KOPT-K1 (cell line): ENCODE measurements around the gene HCRTR1.

Experiments used
- H3K27ac ChIP-seq: fragments of 200-600 bp; sonication (generic); 2 replicates; pipeline ENCODE4 v1.5.1; 2016; ENCODE audit warnings: antibody characterized with exemption, mild to moderate bottlenecking, low read depth, low read length; ENCODE audit not compliant: poor library complexity, severe bottlenecking
- H3K36me3 ChIP-seq: fragments of 200-600 bp; sonication (generic); 2 replicates; pipeline ENCODE4 v1.5.1; 2017; ENCODE audit warnings: antibody characterized with exemption, mild to moderate bottlenecking, low read length, moderate library complexity; ENCODE audit not compliant: insufficient read depth
- H3K9me3 ChIP-seq: fragments of 200-600 bp; sonication (generic); 2 replicates; pipeline ENCODE4 v1.5.1; 2017; ENCODE audit warnings: antibody characterized with exemption, low read length, mild to moderate bottlenecking; ENCODE audit not compliant: insufficient read depth, poor library complexity, severe bottlenecking

Gene HCRTR1

DNA sequence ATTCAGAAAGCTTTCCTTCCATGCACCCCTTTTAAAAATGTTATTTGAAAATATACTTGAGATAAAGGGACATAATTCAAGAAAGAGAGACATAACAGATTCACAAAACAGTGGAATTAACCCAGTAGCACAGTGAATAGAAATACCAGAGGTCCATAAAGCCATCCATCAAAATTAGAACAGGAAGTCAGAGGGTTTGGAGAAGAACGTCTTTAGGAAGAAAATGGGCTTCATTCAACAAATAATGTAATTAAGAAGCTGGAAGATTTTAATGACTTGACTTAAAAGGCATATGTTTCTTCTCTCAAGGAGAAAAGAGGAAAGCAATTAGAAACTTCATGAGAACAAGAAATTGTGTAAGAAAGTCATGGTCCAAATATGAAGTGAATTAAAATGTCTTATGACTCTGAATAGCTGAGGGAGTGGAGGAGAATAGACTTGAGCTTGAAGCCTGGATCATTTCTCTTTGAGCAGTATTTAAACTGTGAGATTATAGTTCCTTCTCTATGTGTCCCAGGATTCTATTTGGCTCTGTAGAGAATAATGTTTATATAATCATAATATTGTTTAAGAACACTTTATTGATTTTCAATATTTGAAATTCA lies 7.9 kb upstream of the HCRTR1 start:
- Histone ChIP-seq H3K9me3 (no peaks in the 10 kb centered on the region), H3K27ac (no peak overlapping the region), H3K36me3 (no peaks in the 10 kb centered on the region)

DNA sequence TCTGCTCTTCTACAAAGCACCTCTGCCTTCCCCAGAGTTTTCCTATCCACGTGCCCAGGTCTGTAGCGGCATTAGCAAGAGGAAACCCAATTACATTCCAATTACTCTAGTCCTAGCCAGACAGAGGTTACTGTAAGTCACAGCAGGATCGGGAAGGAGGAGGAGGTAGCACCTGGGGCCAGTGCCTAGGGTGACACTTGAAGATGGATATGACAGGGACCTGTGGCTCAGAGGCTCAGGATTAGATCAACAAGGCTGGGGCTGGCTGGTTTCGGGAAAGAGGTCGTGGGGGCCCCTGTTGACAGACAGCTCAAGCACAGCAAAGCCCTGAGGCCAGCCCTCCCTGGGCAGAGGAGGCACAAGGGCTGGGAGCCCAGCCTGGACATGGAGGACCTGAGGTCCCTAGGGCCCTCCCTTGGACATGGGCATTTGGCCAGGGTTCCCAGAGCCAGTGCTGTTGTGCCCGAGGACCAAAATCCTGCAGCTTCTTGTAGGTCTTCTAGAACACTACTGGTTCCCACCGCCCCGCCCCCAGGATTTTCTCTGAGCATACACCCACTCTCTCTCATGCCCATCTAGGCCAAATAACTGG lies 3.0 kb upstream of the HCRTR1 start:
- H3K27ac ChIP-seq, result no peak overlapping the region
- H3K9me3 ChIP-seq, result no peaks in the 10 kb centered on the region
- no peaks in the 10 kb centered on the region for H3K36me3 ChIP-seq

DNA sequence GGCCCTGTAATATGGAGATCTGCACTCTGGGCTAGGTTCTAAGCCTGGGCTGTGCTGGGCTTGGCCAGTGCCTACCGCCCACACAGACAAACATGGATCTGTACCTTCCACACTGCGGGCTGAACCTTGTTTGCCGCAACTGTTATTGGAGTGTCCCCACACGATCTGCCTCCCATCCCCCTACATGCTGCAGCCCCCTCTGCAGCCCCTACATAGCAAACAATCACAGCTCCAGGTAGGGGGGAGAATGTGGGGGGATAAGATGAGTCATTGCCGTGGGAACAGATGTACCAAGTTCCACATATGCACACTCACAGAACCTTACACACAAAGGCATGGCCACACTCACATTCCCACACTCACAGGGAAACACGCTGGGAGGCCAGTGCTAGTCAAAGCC lies 2.1 kb upstream of the HCRTR1 start:
- Histone ChIP-seq H3K27ac (no peak overlapping the region), H3K9me3 (no peaks in the 10 kb centered on the region), H3K36me3 (no peaks in the 10 kb centered on the region)

- H3K36me3 ChIP-seq, result no peaks in the 10 kb centered on the region
- no peak overlapping the region for H3K27ac ChIP-seq
- no peaks in the 10 kb centered on the region for H3K9me3 ChIP-seq
Measured at GRCh38 chr1:31615939-31616338, 1.6 kb upstream of the HCRTR1 start.

DNA sequence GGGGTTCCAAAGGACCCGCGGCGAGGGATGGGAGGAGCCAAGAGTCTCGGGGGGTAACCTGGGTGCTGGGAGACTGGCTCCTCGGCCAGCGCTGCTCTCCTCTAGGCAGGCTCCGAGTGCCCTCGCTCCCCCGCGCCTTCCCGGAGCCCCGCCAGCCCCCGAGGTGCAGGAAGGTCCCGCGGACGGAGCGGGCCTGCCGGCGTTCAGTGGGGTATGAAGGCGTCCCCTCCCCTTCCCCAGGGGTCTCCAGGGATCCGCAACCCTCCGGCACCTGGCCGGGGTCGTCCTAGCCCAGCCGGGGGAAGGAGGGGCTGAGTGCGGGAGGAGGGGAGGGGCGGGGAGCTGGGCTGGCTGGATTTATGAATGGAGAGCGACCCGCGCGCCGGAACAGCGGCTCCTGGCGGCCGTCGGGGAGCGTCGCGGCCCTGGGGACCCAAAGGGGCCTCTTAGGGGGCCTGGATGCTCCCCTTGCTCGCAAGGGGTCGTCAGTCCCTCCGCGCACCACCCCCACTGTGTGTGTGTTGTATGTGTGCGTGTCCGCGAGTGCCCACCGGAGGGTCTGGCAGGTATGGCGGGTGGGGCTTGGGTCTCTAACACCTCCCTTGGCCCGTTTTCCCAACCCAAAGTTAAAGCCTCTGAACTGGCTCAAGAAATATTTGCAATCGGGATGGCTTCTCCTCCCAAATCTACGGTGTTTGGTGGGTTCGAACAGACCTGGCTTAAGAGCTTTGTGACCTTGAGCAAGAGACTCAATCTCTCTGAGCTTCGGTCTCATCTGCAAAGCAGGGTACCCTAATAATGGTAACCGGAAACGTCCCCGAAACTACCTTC lies 642 bp downstream of the HCRTR1 start:
- no peak overlapping the region for H3K27ac ChIP-seq
- H3K36me3 ChIP-seq, result no peaks in the 10 kb centered on the region
- no peaks in the 10 kb centered on the region for H3K9me3 ChIP-seq

DNA sequence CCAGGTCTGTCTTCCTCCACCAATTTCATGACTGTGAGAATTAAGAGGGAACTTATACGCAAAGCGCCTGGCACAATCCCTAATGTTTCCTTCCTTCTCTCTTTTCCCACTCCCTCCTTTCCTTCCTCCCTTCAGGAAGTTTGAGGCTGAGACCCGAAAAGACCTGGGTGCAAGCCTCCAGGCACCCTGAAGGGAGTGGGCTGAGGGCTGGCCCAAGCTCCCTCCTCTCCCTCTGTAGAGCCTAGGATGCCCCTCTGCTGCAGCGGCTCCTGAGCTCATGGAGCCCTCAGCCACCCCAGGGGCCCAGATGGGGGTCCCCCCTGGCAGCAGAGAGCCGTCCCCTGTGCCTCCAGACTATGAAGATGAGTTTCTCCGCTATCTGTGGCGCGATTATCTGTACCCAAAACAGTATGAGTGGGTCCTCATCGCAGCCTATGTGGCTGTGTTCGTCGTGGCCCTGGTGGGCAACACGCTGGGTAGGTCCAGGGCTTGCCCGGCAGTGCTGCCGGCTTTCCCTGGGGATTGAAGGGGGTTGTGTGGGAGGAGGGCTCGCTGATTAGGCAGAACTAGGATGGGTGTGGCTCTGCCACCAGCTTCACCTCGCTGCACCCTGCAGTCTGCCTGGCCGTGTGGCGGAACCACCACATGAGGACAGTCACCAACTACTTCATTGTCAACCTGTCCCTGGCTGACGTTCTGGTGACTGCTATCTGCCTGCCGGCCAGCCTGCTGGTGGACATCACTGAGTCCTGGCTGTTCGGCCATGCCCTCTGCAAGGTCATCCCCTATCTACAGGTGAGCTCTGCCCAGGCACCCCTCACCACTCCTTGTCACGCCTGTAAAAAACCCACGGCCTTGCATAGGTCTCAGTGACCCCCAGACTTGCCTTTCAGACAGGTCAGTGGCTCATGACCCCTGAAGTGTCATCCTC lies 1.7 kb downstream of the HCRTR1 start:
- Histone ChIP-seq H3K36me3 (no peaks in the 10 kb centered on the region), H3K27ac (no peak overlapping the region), H3K9me3 (no peaks in the 10 kb centered on the region)

DNA sequence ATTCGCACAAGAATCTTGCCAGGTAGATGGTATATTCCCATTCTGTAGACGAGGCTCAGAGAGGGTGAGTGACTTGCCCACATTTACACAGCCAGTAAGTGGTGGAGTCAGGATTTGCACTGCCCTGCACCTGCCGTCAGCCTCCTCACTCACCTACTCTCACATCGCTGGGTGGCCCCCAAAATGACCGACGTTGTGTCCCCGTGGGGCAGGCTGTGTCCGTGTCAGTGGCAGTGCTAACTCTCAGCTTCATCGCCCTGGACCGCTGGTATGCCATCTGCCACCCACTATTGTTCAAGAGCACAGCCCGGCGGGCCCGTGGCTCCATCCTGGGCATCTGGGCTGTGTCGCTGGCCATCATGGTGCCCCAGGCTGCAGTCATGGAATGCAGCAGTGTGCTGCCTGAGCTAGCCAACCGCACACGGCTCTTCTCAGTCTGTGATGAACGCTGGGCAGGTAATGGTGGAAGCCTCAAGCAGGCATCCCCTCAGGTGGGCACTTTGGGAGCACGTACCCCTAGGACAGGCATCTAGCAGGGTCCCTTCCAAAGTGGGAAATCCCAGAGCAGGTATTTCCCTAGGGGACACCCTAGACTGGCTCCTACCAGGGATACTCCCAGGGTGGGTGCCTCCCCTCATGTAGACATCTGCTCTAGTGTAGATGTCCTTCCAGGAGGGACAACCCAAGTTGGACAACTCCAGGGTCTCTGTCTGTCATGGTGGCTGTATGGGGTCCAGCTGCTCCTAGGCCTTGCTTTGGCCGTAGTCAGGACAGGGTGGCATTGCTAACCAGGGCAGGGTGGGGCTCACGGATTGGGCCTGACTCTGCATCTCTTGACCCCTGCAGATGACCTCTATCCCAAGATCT lies 3.4 kb downstream of the HCRTR1 start:
- no peaks in the 10 kb centered on the region for H3K9me3 ChIP-seq
- no peak overlapping the region for H3K27ac ChIP-seq
- no peaks in the 10 kb centered on the region; the same call in 1 of the 2 replicates for H3K36me3 ChIP-seq

DNA sequence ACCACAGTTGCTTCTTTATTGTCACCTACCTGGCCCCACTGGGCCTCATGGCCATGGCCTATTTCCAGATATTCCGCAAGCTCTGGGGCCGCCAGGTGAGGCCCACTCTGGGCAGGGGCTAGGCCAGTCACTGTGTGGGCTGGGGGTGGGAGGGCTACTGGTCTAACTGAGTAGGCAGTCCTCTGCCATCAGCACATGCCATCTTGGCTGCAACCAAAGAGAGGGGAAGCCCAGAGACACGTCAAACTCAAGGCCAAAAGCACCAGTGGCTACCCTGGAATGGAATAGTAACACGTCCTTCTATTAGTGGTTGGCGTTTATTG lies 4.0 kb downstream of the HCRTR1 start:
- Histone ChIP-seq H3K27ac (no peak overlapping the region), H3K36me3 (no peaks in the 10 kb centered on the region; the same call in 1 of the 2 replicates), H3K9me3 (no peaks in the 10 kb centered on the region)

DNA sequence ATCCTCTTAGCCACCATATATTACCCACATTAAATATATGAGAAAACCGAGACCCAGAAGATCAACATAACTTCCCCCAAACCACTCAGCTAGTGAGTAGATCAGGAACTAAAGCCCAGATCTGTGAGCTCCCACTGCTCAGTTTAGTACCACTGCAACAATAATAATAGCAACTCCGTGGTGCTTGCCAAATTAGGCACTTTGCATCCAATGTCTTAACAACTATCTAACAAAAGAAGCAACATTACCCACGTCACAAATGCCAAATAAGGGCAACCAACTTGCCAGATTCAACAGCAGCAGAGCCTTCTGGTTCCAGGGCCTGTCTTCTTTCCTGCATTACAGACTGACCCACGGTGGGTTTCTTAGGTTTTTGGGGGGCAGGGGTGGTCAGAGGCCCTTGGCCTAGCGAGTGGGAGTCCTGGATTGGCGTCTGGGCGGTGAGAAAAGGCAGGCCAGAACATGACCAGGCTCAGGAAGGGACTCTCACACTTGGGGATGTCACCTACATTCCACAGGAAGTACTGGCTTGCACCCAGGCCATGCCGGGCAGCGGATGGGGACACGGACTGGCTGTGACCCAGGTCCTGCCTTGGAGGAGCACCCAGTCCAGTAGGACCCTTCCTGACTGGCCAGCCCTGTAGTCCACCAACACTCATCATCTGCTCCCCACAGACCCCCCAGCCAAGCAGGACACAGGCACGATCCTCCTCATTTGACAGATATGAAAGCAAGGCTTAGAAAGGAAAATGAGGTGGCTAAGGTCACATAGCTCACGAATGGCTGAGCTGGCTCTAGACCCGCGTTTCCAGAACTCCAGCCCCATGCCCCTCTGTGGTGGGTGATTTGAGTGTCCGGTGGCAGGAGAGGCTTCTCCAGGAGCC lies 4.6 kb downstream of the HCRTR1 start:
- Histone ChIP-seq H3K9me3 (no peaks in the 10 kb centered on the region), H3K27ac (no peak overlapping the region), H3K36me3 (peaks cover 5% of the 10 kb centered on the region; the same call in 1 of the 2 replicates)

DNA sequence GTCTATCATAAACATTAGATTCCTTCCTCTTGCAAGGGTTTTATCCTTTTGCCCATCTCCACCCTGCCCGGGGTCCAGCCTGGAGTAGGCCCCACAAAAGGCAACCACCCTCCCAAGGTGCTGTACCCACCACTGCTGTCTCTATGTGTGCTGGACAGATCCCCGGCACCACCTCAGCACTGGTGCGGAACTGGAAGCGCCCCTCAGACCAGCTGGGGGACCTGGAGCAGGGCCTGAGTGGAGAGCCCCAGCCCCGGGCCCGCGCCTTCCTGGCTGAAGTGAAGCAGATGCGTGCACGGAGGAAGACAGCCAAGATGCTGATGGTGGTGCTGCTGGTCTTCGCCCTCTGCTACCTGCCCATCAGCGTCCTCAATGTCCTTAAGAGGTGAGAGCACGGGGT lies 5.9 kb downstream of the HCRTR1 start:
- Histone ChIP-seq H3K9me3 (no peaks in the 10 kb centered on the region), H3K27ac (no peak overlapping the region), H3K36me3 (peaks cover 18% of the 10 kb centered on the region; the same call in 1 of the 2 replicates)

- peaks cover 27% of the 10 kb centered on the region for H3K36me3 ChIP-seq
- no peaks in the 10 kb centered on the region for H3K9me3 ChIP-seq
- H3K27ac ChIP-seq, result no peak overlapping the region
Measured at GRCh38 chr1:31624309-31624708, 6.8 kb downstream of the HCRTR1 start.

- H3K36me3 ChIP-seq, result peaks cover 33% of the 10 kb centered on the region
- no peaks in the 10 kb centered on the region for H3K9me3 ChIP-seq
- H3K27ac ChIP-seq, result no peak overlapping the region
Measured at GRCh38 chr1:31624731-31625514, 7.4 kb downstream of the HCRTR1 start.
